Neutrophil (primary cell): ENCODE results near the gene KCNH1.

Source experiments
- H3K27ac ChIP-seq: fragments of 200-600 bp; sonication (generic); 2 replicates; pipeline ENCODE4 v1.5.1; 2016; ENCODE audit warnings: mild to moderate bottlenecking, moderate library complexity
- H3K27me3 ChIP-seq: fragments of 200-600 bp; sonication (generic); 2 replicates; pipeline ENCODE4 v1.6.0; 2016; ENCODE audit warnings: mild to moderate bottlenecking
- H3K36me3 ChIP-seq: fragments of 200-600 bp; sonication (generic); 2 replicates; pipeline ENCODE4 v1.5.1; 2017
- H3K4me1 ChIP-seq, 2 experiments: fragments of 200-600 bp in 1 of 2; sonication (generic) in 1 of 2; 1 replicate in 1 of 2; 2 replicates in 1 of 2; pipeline versions ENCODE4 v1.5.1 to v1.6.1; 2013 to 2016; ENCODE audit warnings: low read depth in 1 of 2, low read length in 1 of 2, mild to moderate bottlenecking in 1 of 2, moderate library complexity in 1 of 2; ENCODE audit not compliant: control insufficient read depth in 1 of 2, insufficient read depth in 1 of 2
- H3K4me3 ChIP-seq, 2 experiments: fragments of 200-600 bp in 1 of 2; sonication (generic) in 1 of 2; 1 replicate in 1 of 2; 2 replicates in 1 of 2; pipeline ENCODE4 v1.5.1; 2013 to 2016; ENCODE audit warnings: low read depth in 1 of 2, low read length in 1 of 2, mild to moderate bottlenecking in 1 of 2, moderate library complexity in 1 of 2
- H3K9me3 ChIP-seq: fragments of 200-600 bp; sonication (generic); 2 replicates; pipeline ENCODE4 v1.5.1; 2016
- TF ChIP-seq, protein P1 (sequence below): fragments of 200-600 bp; sonication (generic); IDR thresholded peaks from 2 replicates; pipeline ENCODE4 v1.5.1; 2016; ENCODE audit warnings: antibody characterized with exemption

KCNH1 gene

GRCh38 chr1:210706246-210706645 lies 427.7 kb downstream of the KCNH1 start:
- Histone ChIP-seq H3K27ac (no peak overlapping the region), H3K9me3 (no peaks in the 10 kb centered on the region), H3K4me3 (no peak overlapping the region), H3K27me3 (no peaks in the 10 kb centered on the region), H3K36me3 (no peaks in the 10 kb centered on the region), H3K4me1 (no peaks in the 10 kb centered on the region)
- TF ChIP-seq, protein P1, sequence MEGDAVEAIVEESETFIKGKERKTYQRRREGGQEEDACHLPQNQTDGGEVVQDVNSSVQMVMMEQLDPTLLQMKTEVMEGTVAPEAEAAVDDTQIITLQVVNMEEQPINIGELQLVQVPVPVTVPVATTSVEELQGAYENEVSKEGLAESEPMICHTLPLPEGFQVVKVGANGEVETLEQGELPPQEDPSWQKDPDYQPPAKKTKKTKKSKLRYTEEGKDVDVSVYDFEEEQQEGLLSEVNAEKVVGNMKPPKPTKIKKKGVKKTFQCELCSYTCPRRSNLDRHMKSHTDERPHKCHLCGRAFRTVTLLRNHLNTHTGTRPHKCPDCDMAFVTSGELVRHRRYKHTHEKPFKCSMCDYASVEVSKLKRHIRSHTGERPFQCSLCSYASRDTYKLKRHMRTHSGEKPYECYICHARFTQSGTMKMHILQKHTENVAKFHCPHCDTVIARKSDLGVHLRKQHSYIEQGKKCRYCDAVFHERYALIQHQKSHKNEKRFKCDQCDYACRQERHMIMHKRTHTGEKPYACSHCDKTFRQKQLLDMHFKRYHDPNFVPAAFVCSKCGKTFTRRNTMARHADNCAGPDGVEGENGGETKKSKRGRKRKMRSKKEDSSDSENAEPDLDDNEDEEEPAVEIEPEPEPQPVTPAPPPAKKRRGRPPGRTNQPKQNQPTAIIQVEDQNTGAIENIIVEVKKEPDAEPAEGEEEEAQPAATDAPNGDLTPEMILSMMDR, result no peak

DNA sequence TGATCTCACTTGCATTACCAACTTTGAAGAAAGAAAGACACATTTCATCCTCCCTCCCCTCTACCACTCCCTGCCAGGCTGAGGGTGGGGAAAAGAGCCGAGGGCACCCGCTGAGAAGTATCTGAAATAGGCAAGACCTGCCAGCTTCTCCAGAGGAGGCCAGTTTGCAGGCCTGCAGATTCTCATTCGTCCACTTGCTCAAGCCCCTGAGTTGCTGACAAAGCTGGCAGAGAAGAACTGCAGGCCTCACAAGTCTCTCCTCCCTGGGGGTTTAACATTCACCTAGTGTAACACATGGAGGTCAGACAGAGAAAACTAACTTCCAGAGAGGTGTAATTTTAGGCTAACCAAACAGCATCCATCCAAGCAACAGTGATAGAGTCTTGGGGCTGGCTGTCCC lies 428.9 kb downstream of the KCNH1 start:
- no peaks in the 10 kb centered on the region for H3K36me3 ChIP-seq
- no peaks in the 10 kb centered on the region for H3K9me3 ChIP-seq
- no peaks in the 10 kb centered on the region for H3K4me1 ChIP-seq
- TF ChIP-seq, protein P1, result no peak
- no peak overlapping the region for H3K4me3 ChIP-seq
- H3K27me3 ChIP-seq, result no peaks in the 10 kb centered on the region
- no peak overlapping the region for H3K27ac ChIP-seq

GRCh38 chr1:210703593-210703992 lies 430.4 kb downstream of the KCNH1 start:
- no peak overlapping the region for H3K27ac ChIP-seq
- TF ChIP-seq, protein P1, result no peak
- no peak overlapping the region for H3K4me3 ChIP-seq
- H3K9me3 ChIP-seq, result no peaks in the 10 kb centered on the region
- no peaks in the 10 kb centered on the region for H3K36me3 ChIP-seq
- no peaks in the 10 kb centered on the region for H3K27me3 ChIP-seq
- H3K4me1 ChIP-seq, result no peaks in the 10 kb centered on the region

GRCh38 chr1:210702506-210702905 lies 431.4 kb downstream of the KCNH1 start:
- no peaks in the 10 kb centered on the region for H3K36me3 ChIP-seq
- H3K4me1 ChIP-seq, result no peaks in the 10 kb centered on the region
- TF ChIP-seq, protein P1, result no peak
- no peak overlapping the region for H3K27ac ChIP-seq
- H3K4me3 ChIP-seq, result no peak overlapping the region
- no peaks in the 10 kb centered on the region for H3K27me3 ChIP-seq
- no peaks in the 10 kb centered on the region for H3K9me3 ChIP-seq

DNA sequence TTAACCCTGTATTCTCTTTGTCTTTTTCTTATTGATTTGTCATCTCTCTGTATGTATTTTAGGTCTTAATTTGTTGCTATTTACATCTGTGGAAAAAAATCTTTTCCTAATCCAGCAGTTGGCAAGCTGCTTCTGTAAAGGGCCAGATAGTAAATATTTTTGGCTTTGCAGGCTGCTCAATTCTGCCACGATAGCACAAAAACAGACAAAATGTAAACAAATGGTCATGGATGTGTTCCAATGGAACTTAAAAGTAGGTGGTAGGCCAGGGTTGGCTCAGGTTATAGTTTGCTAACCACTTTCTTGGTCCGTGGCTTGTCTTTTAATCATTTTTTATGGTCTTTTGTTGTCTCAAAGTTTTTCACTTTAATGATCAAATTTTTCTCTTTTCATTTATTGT lies 433.4 kb downstream of the KCNH1 start:
- no peaks in the 10 kb centered on the region for H3K27me3 ChIP-seq
- no peak overlapping the region for H3K4me3 ChIP-seq
- no peak overlapping the region for H3K27ac ChIP-seq
- TF ChIP-seq, protein P1, result no peak
- no peaks in the 10 kb centered on the region for H3K9me3 ChIP-seq
- H3K4me1 ChIP-seq, result no peaks in the 10 kb centered on the region
- no peaks in the 10 kb centered on the region for H3K36me3 ChIP-seq

DNA sequence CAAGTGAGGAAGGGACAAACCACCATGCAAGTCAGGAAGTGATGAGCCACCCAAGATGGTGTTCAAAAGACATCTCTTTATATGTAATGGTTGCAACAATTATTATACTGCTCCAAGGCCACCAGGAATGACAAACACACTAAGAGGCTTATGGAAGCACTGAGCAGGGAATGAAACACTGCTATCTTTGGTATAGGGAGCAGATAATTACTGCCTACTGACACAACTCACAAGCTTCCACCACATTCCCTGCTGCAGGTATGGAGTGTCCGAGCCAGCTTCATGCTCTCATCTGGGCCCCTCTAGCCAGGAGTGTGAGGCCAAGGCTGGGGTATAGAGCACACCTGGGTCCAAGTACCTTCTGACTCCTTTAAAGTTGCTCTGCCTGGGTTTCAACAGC lies 433.9 kb downstream of the KCNH1 start:
- TF ChIP-seq, protein P1, result no peak
- H3K4me3 ChIP-seq, result no peak overlapping the region
- H3K36me3 ChIP-seq, result no peaks in the 10 kb centered on the region
- no peaks in the 10 kb centered on the region for H3K9me3 ChIP-seq
- no peak overlapping the region for H3K27ac ChIP-seq
- no peaks in the 10 kb centered on the region for H3K27me3 ChIP-seq
- no peaks in the 10 kb centered on the region for H3K4me1 ChIP-seq
